Karpas-422 (cell line): ENCODE measurements around the gene CGRRF1. TPM values are rescaled to one million over a fixed set of nuclear protein-coding genes. Genes with fewer than 3 reads are reported as not detected.

Source experiments
- DNase-seq: peaks from one replicate; pipeline ENCODE4 v3.0.0-alpha.2; 2015
- H2AFZ ChIP-seq: fragments of 200-600 bp; sonication (generic); 2 replicates; pipeline ENCODE4 v1.6.1; 2014; ENCODE audit warnings: antibody characterized with exemption, low read length, mixed read lengths
- H3K27ac ChIP-seq: fragments of 200-600 bp; sonication (generic); 2 replicates; pipeline ENCODE4 v1.5.1; 2014; ENCODE audit warnings: mild to moderate bottlenecking, low read length, moderate library complexity
- H3K27me3 ChIP-seq: fragments of 200-600 bp; sonication (generic); 2 replicates; pipeline ENCODE4 v1.6.1; 2014; ENCODE audit warnings: low read length, mixed read lengths
- H3K36me3 ChIP-seq: fragments of 200-600 bp; sonication (generic); 2 replicates; pipeline ENCODE4 v1.6.1; 2014; ENCODE audit warnings: low read length, mixed read lengths; ENCODE audit not compliant: insufficient read depth
- H3K4me1 ChIP-seq: fragments of 200-600 bp; sonication (generic); 2 replicates; pipeline ENCODE4 v1.6.1; 2014; ENCODE audit warnings: mild to moderate bottlenecking, low read length, mixed read lengths
- H3K4me2 ChIP-seq: fragments of 200-600 bp; sonication (generic); 2 replicates; pipeline ENCODE4 v1.6.1; 2014; ENCODE audit warnings: low read length, low read depth, mild to moderate bottlenecking; ENCODE audit not compliant: poor library complexity, severe bottlenecking
- H3K4me3 ChIP-seq: fragments of 200-600 bp; sonication (generic); 2 replicates; pipeline ENCODE4 v1.5.1; 2014; ENCODE audit warnings: mild to moderate bottlenecking, antibody characterized with exemption, low read length, mixed read lengths
- H3K79me2 ChIP-seq: fragments of 200-600 bp; sonication (generic); 2 replicates; pipeline ENCODE4 v1.6.1; 2014; ENCODE audit warnings: mild to moderate bottlenecking, low read length, mixed read lengths
- H3K9ac ChIP-seq: fragments of 200-600 bp; sonication (generic); 2 replicates; pipeline ENCODE4 v1.6.0; 2014; ENCODE audit warnings: low read length
- H3K9me2 ChIP-seq: fragments of 200-600 bp; sonication (generic), shearing (Covaris generic); replicated peaks from 2 replicates; pipeline ENCODE4 v1.6.0; 2014; ENCODE audit warnings: mild to moderate bottlenecking, low read length, moderate library complexity; ENCODE audit not compliant: insufficient read depth
- H3K9me3 ChIP-seq: fragments of 300-700, 200-600 bp; sonication (generic); 2 replicates; pipeline ENCODE4 v1.6.1; 2014; ENCODE audit warnings: low read length, mixed read lengths
- H4K20me1 ChIP-seq: fragments of 200-600 bp; sonication (generic); 2 replicates; pipeline ENCODE4 v1.6.1; 2014; ENCODE audit warnings: mild to moderate bottlenecking, antibody characterized with exemption, low read length, low read depth; ENCODE audit not compliant: insufficient read depth
- total RNA-seq: library from RNA; depleted of rRNA; stranded (reverse); fragments of >200 nt; shearing (Covaris generic); gene quantifications from 2 replicates; pipeline ENCODE4 v1.2.3, GENCODE V29; 2014; ENCODE audit warnings: low replicate concordance

The CGRRF1 gene
- total RNA-seq, 1 experiment from 2014 or later = 25.9 TPM

DNA sequence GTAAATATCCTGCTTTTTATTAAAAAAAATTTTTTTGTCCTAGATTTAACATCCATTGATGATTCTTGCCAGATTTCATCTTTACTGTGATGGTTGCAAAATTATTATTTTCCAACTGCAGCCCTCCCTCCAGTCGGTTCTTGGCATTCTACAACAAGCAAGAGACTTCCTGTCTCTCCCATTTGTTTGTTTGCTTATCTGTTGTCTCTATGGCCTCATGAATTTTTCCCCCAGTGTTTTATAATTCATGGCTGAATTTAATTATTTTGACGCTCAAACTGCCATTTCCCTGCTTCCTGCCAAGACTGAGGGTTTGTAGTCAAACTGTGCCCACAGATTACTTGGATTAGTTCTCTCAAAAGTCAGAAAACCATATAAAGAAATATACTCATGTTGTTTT is 25.9 kb downstream of the CGRRF1 start:
- no peak for DNase-seq

DNA sequence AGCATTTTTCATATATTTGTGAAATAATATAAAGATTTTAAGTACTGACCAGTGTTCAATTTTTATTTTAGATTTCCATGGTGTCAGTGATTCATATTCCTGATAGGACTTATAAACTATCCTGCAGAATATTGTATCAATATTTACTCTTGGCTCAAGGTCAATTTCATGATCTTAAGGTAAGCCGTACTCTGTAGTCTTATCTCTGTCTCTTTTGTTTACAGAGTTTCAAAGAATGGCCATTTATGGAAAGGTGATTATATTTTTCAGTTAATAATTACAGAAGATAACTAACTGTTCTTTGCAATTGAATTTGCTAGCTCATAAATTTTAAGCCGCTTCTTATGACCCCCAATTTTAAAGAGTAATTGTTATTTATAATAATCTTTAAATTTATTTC is 27.9 kb downstream of the CGRRF1 start:
- Histone ChIP-seq H3K4me3 (no peak overlapping the region), H3K79me2 (no peaks in the 10 kb centered on the region), H3K9me2 (no peaks in the 10 kb centered on the region)

More for the DNA sequence above, 25.9 kb downstream of the CGRRF1 start:
- Histone ChIP-seq H3K9me3 (no peaks in the 10 kb centered on the region), H4K20me1 (no peaks in the 10 kb centered on the region), H3K27me3 (no peaks in the 10 kb centered on the region), H2AFZ (no peak overlapping the region), H3K9me2 (no peaks in the 10 kb centered on the region), H3K9ac (no peak overlapping the region), H3K4me1 (peaks cover 14% of the 10 kb centered on the region), H3K4me2 (no peak overlapping the region), H3K79me2 (no peaks in the 10 kb centered on the region), H3K4me3 (no peak overlapping the region), H3K36me3 (peaks cover 12% of the 10 kb centered on the region), H3K27ac (no peak overlapping the region)

DNA sequence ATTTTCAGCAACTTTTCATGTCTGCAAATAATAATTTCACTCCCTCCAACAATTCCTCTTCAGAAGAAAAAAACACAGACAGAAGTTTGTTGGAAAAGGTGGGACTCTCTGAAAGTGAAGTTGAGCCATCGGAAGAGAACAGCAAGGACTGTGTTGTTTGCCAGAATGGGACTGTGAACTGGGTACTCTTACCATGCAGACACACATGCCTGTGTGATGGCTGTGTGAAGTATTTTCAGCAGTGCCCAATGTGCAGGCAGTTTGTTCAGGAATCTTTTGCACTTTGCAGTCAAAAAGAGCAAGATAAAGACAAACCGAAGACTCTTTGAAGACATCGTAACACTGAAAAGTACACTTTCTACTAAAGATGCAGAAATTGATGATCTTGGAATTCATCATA is 28.3 kb downstream of the CGRRF1 start:
- Histone ChIP-seq H3K9ac (no peak overlapping the region), H3K27me3 (no peaks in the 10 kb centered on the region), H3K27ac (no peak overlapping the region), H2AFZ (no peak overlapping the region), H3K4me3 (no peak overlapping the region), H3K4me1 (no peaks in the 10 kb centered on the region), H3K9me2 (no peaks in the 10 kb centered on the region), H3K4me2 (no peak overlapping the region), H4K20me1 (no peaks in the 10 kb centered on the region), H3K36me3 (peaks cover 12% of the 10 kb centered on the region), H3K79me2 (no peaks in the 10 kb centered on the region), H3K9me3 (no peaks in the 10 kb centered on the region)
- DNase-seq = no peak

More for the DNA sequence above, 27.9 kb downstream of the CGRRF1 start:
- DNase-seq = no peak
- peaks cover 12% of the 10 kb centered on the region for H3K36me3 ChIP-seq
- peaks cover 2% of the 10 kb centered on the region for H3K4me1 ChIP-seq
- H3K27me3 ChIP-seq = no peaks in the 10 kb centered on the region
- H3K9ac ChIP-seq = no peak overlapping the region
- H3K9me3 ChIP-seq = no peaks in the 10 kb centered on the region
- no peak overlapping the region for H2AFZ ChIP-seq
- no peaks in the 10 kb centered on the region for H4K20me1 ChIP-seq
- no peak overlapping the region for H3K27ac ChIP-seq
- H3K4me2 ChIP-seq = no peak overlapping the region

DNA sequence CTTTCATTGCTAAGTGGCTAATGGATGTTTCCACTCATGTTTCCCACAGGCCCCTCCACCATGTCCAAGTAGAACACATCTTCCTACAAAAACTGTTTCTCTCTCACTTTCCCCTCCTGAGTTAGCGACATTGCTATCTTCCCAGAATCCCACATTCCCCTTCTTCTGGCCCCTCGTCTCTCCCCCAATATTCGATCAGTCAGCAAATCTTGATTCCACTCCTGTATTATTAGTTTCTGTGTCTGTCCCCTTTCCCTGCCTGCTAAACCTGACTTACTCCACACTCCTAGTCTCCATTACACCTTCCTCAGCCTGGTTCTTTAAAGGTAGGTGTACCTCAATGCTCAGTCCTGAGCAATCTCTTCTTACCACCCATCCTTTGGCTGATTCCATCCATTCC is 37.9 kb downstream of the CGRRF1 start:
- no peaks in the 10 kb centered on the region for H3K9me2 ChIP-seq
- H4K20me1 ChIP-seq = no peaks in the 10 kb centered on the region
- H3K27ac ChIP-seq = no peak overlapping the region
- H3K36me3 ChIP-seq = no peaks in the 10 kb centered on the region
- H3K27me3 ChIP-seq = no peaks in the 10 kb centered on the region
- no peaks in the 10 kb centered on the region for H3K79me2 ChIP-seq
- no peak for DNase-seq
- H3K4me1 ChIP-seq = no peaks in the 10 kb centered on the region
- H3K4me2 ChIP-seq = no peak overlapping the region
- H2AFZ ChIP-seq = no peak overlapping the region
- no peaks in the 10 kb centered on the region for H3K9me3 ChIP-seq
- H3K9ac ChIP-seq = no peak overlapping the region
- H3K4me3 ChIP-seq = no peak overlapping the region

DNA sequence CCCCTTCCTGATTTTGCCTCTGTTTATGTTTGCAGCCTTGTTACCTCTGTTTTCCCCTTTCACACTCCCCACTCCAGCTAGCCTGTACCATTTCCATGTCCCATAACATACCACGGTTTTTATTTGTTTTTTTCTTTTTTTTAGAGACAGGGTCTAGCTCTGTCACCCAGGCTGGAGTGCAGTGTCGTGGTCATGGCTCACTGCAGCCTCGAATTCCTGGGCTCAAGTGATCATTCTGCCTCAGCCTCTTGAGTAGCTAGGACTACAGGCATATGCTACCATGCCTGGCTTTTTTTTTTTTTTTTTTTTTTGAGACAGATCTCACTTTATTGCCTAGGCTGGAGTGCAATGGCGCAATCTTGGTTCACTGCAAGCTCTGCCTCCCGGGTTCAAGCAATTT is 38.8 kb downstream of the CGRRF1 start:
- H2AFZ ChIP-seq = no peak overlapping the region
- H3K79me2 ChIP-seq = no peaks in the 10 kb centered on the region
- H3K36me3 ChIP-seq = no peaks in the 10 kb centered on the region
- no peaks in the 10 kb centered on the region for H3K27me3 ChIP-seq
- no peaks in the 10 kb centered on the region for H3K9me3 ChIP-seq
- H3K4me1 ChIP-seq = no peaks in the 10 kb centered on the region
- H3K4me2 ChIP-seq = no peak overlapping the region
- H3K4me3 ChIP-seq = no peak overlapping the region
- H3K9me2 ChIP-seq = no peaks in the 10 kb centered on the region
- H4K20me1 ChIP-seq = no peaks in the 10 kb centered on the region
- no peak overlapping the region for H3K27ac ChIP-seq
- H3K9ac ChIP-seq = no peak overlapping the region
- no peak for DNase-seq

DNA sequence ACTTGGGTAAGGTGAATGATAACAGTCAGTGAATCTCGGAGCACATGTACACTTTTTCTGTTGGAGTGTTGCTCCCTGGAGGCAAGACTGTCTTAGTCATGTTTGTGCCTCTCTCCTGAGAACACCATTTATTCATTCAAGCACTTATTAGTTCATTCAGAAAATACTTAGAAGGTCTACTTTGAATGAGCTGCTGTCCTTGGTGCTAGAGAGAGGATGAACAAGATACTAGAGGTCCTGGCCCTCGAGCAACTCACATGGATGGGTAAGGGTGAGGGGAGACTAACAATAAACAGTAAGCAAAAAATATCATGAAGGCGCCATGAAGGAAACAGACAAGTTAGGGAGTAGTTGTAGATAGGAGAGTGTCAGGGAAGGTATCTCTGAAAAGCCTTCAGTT is 40.2 kb downstream of the CGRRF1 start:
- Histone ChIP-seq H3K27me3 (no peaks in the 10 kb centered on the region), H3K9me3 (no peaks in the 10 kb centered on the region), H3K4me1 (no peaks in the 10 kb centered on the region), H3K36me3 (no peaks in the 10 kb centered on the region), H3K4me3 (no peak overlapping the region), H3K79me2 (no peaks in the 10 kb centered on the region), H3K9me2 (no peaks in the 10 kb centered on the region), H3K27ac (no peak overlapping the region), H4K20me1 (no peaks in the 10 kb centered on the region), H2AFZ (no peak overlapping the region), H3K4me2 (no peak overlapping the region), H3K9ac (no peak overlapping the region)
- DNase-seq = peak; percentile 70

DNA sequence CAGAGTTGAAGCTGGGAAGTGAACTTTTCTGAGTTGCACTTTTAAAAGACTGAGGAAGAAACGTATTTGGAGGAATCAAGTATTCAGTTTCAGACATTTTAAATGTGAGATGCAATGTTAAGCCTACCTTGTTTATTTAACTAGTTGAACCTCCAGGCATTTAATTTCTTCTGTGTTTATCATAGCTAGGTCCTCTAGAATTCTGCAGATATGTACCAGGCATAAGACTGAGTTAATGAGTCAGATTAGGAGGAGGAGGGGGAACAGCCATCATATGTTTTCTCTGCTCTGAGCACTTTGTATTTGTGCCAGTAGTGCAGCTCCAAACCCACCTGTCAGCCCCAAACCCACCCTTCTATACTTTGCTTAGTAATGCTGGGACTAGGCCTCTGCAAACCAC is 40.8 kb downstream of the CGRRF1 start:
- H4K20me1 ChIP-seq = no peaks in the 10 kb centered on the region
- H2AFZ ChIP-seq = no peak overlapping the region
- H3K9ac ChIP-seq = no peak overlapping the region
- no peaks in the 10 kb centered on the region for H3K4me1 ChIP-seq
- H3K4me3 ChIP-seq = no peak overlapping the region
- H3K9me2 ChIP-seq = no peaks in the 10 kb centered on the region
- no peaks in the 10 kb centered on the region for H3K36me3 ChIP-seq
- H3K9me3 ChIP-seq = no peaks in the 10 kb centered on the region
- no peaks in the 10 kb centered on the region for H3K27me3 ChIP-seq
- DNase-seq = no peak
- no peak overlapping the region for H3K4me2 ChIP-seq
- no peaks in the 10 kb centered on the region for H3K79me2 ChIP-seq
- H3K27ac ChIP-seq = no peak overlapping the region

DNA sequence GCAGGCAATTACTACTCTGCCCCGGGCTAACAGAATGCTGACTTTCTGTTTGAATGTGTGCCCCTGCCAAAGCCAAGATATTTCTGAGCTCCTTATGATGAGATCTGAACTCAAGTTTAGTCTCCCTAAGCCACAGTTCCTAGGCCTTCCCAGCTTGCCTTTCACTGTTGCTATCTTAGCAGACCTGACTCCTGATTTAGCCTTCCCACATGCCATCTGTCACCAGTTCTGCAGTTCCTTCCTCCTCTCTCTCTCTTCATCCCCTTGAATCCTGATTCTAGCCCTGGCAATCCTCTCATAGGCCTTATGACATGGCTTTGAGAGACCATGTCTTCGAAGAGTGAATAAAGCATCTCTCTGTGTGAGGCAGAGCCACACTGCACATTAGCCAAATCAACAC is 44.7 kb downstream of the CGRRF1 start:
- H3K9me2 ChIP-seq = no peaks in the 10 kb centered on the region

DNA sequence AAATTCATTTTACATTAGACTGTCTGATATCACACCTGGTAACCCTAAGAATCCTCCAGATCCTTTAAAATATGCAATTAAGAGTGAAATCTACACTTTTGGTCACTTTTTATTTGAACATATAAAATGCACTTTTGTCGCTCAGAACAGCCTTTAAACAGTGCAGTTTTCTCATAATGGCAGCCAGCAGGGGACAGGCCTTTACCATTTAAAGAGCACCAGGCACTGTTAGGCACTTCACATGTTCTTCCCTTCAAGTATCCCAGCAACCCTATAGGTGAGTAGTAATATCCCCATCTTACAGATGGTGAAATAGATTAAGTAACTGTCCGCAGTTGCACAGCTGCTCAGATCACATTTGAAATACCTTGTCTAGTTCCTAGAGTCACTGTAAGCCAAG is 45.9 kb downstream of the CGRRF1 start:
- H3K27me3 ChIP-seq = no peaks in the 10 kb centered on the region
- DNase-seq = no peak
- H4K20me1 ChIP-seq = no peaks in the 10 kb centered on the region
- no peak overlapping the region for H3K9ac ChIP-seq
- H3K79me2 ChIP-seq = no peaks in the 10 kb centered on the region
- no peak overlapping the region for H3K27ac ChIP-seq
- no peak overlapping the region for H3K4me2 ChIP-seq
- no peak overlapping the region for H2AFZ ChIP-seq
- H3K9me2 ChIP-seq = no peaks in the 10 kb centered on the region
- H3K9me3 ChIP-seq = no peaks in the 10 kb centered on the region
- no peak overlapping the region for H3K4me3 ChIP-seq
- H3K36me3 ChIP-seq = no peaks in the 10 kb centered on the region
- no peaks in the 10 kb centered on the region for H3K4me1 ChIP-seq

More for the DNA sequence above, 44.7 kb downstream of the CGRRF1 start:
- Histone ChIP-seq H3K4me3 (no peak overlapping the region), H3K4me1 (no peaks in the 10 kb centered on the region), H3K79me2 (no peaks in the 10 kb centered on the region), H3K27ac (no peak overlapping the region), H3K9me3 (no peaks in the 10 kb centered on the region), H3K9ac (no peak overlapping the region), H3K36me3 (no peaks in the 10 kb centered on the region), H3K27me3 (no peaks in the 10 kb centered on the region), H3K4me2 (no peak overlapping the region), H2AFZ (no peak overlapping the region), H4K20me1 (no peaks in the 10 kb centered on the region)
- no peak for DNase-seq
